ENCODE results near the gene CD37. TPM values are rescaled to one million over a fixed set of nuclear protein-coding genes. Genes with fewer than 3 reads are reported as not detected.

CD37 gene
- total and polyA plus RNA-seq, 2 donors (not counting 1 experiment from before 2014, with no cell fraction given) = 1,998 to 2,188 TPM

DNA sequence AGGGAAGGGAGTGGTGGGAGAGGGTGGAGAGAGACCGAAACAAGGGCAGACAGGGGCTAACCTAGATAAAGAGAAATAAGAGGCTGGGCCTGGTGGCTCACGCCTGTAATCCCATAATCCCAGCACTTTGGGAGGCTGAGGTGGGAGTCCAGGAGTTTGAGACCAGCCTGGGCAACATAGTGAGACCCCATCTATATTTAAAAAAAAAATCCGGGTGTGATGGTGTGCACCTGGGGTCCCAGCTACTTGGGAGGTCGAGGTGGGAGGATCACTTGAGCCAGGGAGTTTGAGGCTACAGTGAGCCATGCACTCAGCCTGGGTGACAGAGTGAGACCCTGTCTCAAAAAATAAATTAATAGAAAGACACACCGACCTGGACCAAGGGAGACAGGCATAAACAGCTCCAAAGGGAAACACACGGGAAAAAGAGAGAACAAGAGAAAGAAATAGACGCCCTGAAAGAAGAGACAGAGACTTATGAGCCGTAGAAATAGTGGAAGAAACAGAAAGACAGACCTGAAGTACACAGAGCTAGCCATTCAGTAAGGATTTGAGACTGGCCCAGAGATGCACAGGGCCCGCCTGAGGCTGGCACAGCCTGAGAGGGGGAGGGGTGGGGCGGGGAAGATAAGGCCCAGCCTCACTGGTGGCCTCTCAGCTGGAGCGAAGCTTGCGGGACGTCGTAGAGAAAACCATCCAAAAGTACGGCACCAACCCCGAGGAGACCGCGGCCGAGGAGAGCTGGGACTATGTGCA lies 2.2 kb downstream of the CD37 start:
- 97% methylated on average over 12 of the region's 19 CpGs for WGBS (ENCODE audit: insufficient coverage)
- Mint-ChIP-seq H3K27me3 (no peaks in the 10 kb centered on the region), H3K4me3 (peak overlapping the region; percentile 100), H3K27ac (peak overlapping the region; percentile 99), H3K4me1 (peaks cover 77% of the 10 kb centered on the region), H3K9me3 (ENCODE audit: insufficient read depth) (no peaks in the 10 kb centered on the region)
- DNase-seq = no peak
- peak overlapping the region; percentile 93 to 98 for H3K27ac ChIP-seq (ENCODE audit: low read length in 2 of 2)
- intact Hi-C loops (cut with micrococcal nuclease) = no loop called here
- POLR2A ChIA-PET = interaction anchor here (0.7 to 5.6 kb wide), 16 partner anchors 8 to 339 kb away, joined by 3 to 72 read pairs (median 4); partner anchors contain the start of genes KASH5 and PIH1D1
- H3K79me2 ChIP-seq (ENCODE audit: control insufficient read depth, insufficient read depth, low read length) = peaks cover 62% of the 10 kb centered on the region
- no peak overlapping the region for H2AFZ ChIP-seq (ENCODE audit: insufficient read depth, low read depth, low read length, poor library complexity, severe bottlenecking)
- peaks cover 47% of the 10 kb centered on the region for H4K20me1 ChIP-seq (ENCODE audit: control insufficient read depth, insufficient read depth, low read length, poor library complexity, severe bottlenecking)
- peaks cover 0 to 28% (median 15%) of the 10 kb centered on the region in 3 donors for H3K9me3 ChIP-seq (ENCODE audit: control extremely low read depth in 1 of 3, control insufficient read depth in 2 of 3, insufficient read depth in 1 of 3, low read length in 2 of 3)
- ATAC-seq (ENCODE audit: low read depth) = no peak
- H3K4me1 ChIP-seq (ENCODE audit: control insufficient read depth in 2 of 2, insufficient read depth in 2 of 2, low read length in 2 of 2) = peaks cover 72 to 88% of the 10 kb centered on the region in 2 donors
- peak overlapping the region; percentile 83 to 98 (median 97) for H3K4me3 ChIP-seq (ENCODE audit: control extremely low read depth in 1 of 5, extremely low read depth in 1 of 5, insufficient read depth in 1 of 5, low read depth in 2 of 5, low read length in 4 of 5)
- no peaks in the 10 kb centered on the region for H3K27me3 ChIP-seq (replicated peaks in 1 of 4; ENCODE audit: control extremely low read depth in 1 of 4, control insufficient read depth in 3 of 4, insufficient read depth in 4 of 4, low read length in 3 of 4)
- TF ChIP-seq, protein P1, sequence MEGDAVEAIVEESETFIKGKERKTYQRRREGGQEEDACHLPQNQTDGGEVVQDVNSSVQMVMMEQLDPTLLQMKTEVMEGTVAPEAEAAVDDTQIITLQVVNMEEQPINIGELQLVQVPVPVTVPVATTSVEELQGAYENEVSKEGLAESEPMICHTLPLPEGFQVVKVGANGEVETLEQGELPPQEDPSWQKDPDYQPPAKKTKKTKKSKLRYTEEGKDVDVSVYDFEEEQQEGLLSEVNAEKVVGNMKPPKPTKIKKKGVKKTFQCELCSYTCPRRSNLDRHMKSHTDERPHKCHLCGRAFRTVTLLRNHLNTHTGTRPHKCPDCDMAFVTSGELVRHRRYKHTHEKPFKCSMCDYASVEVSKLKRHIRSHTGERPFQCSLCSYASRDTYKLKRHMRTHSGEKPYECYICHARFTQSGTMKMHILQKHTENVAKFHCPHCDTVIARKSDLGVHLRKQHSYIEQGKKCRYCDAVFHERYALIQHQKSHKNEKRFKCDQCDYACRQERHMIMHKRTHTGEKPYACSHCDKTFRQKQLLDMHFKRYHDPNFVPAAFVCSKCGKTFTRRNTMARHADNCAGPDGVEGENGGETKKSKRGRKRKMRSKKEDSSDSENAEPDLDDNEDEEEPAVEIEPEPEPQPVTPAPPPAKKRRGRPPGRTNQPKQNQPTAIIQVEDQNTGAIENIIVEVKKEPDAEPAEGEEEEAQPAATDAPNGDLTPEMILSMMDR (IDR thresholded peaks at IDR 0.05) = no peak
- no peak for TF ChIP-seq EZH2 (IDR thresholded peaks at IDR 0.05; ENCODE audit: borderline replicate concordance, insufficient read depth, low read depth, low read length, poor library complexity, severe bottlenecking)
- CTCF ChIA-PET = interaction anchor here (0.6 to 2.6 kb wide), 6 partner anchors 31 to 133 kb away, joined by 3 to 8 read pairs (median 5); no protein-coding TSS in a partner anchor
- peak overlapping the region; percentile 100 for H3K4me2 ChIP-seq (replicated peaks; ENCODE audit: low read depth, low read length, poor library complexity, severe bottlenecking)
- peak overlapping the region; percentile 89 for H3K9ac ChIP-seq (ENCODE audit: low read length)
- peaks cover 0 to 57% of the 10 kb centered on the region in 2 experiments for H3K36me3 ChIP-seq (replicated peaks in 1 of 2; ENCODE audit: control extremely low read depth in 1 of 2, control insufficient read depth in 1 of 2, extremely low read depth in 1 of 2, insufficient read depth in 2 of 2, low read length in 1 of 2)
